ENCODE measurements around the gene VSTM2B. TPM values are rescaled to one million over a fixed set of nuclear protein-coding genes. Genes with fewer than 3 reads are reported as not detected.

Gene VSTM2B
- total and polyA plus RNA-seq, 2 of the 13 experiments (the other 11 are each of a cell fraction or from before 2014, with no cell fraction given) = not detected

DNA sequence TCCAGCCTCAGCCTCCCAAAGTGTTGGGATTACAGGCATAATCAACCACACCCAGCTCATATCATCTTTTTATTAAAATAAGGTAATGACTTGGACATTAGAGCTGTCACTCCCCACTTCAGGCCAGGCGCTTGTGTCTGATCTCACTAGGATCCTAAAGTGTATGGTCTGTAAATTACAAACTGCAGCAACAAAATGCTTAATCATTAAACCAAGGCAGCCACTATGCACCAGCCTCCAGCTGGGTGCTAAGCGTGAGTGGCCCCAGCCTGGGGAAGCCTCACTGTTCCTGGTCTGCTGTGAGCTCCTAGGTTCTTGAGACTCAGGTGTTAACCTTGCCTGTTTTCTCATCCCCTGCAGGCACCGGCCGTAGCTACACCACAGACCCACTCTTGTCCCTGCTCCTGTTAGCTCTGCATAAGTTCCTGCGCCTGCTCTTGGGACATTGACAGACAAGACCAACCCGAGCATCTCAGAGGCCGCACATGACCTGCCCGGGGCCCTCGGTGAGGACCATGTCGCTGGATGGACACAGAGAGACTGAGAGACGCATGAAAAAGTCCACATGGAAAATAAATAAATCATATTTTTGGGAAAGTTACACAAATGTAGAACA lies 37.8 kb downstream of the VSTM2B start:
- no TSS peak for BruUV-seq (replicated peaks)
- no peak overlapping the region for H3K4me3 ChIP-seq (replicated peaks in 1 of 3; ENCODE audit: insufficient read depth in 1 of 3, low read depth in 2 of 3, low read length in 3 of 3)
- H3K9me3 ChIP-seq (ENCODE audit: low read length) = peaks cover 9% of the 10 kb centered on the region; the same call in 1 of the 2 replicates
- no peaks in the 10 kb centered on the region for H3K79me2 ChIP-seq (ENCODE audit: insufficient read depth, low read length)
- TF ChIP-seq NFE2L1 (CRISPR knock-in tag; IDR thresholded peaks at IDR 0.05; ENCODE audit: borderline replicate concordance) (no peak), ZNF607 (CRISPR knock-in tag; IDR thresholded peaks at IDR 0.05; ENCODE audit: borderline replicate concordance) (no peak), RAD51 (IDR thresholded peaks at IDR 0.05; ENCODE audit: borderline replicate concordance) (no peak), TRIM24 (CRISPR knock-in tag; IDR thresholded peaks at IDR 0.05) (no peak), FOXM1 (CRISPR knock-in tag; IDR thresholded peaks at IDR 0.05) (no peak)
- TF ChIP-seq, protein P1, sequence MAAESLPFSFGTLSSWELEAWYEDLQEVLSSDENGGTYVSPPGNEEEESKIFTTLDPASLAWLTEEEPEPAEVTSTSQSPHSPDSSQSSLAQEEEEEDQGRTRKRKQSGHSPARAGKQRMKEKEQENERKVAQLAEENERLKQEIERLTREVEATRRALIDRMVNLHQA (CRISPR knock-in tag; IDR thresholded peaks at IDR 0.05) = no peak
- TF ChIP-seq, protein P2, sequence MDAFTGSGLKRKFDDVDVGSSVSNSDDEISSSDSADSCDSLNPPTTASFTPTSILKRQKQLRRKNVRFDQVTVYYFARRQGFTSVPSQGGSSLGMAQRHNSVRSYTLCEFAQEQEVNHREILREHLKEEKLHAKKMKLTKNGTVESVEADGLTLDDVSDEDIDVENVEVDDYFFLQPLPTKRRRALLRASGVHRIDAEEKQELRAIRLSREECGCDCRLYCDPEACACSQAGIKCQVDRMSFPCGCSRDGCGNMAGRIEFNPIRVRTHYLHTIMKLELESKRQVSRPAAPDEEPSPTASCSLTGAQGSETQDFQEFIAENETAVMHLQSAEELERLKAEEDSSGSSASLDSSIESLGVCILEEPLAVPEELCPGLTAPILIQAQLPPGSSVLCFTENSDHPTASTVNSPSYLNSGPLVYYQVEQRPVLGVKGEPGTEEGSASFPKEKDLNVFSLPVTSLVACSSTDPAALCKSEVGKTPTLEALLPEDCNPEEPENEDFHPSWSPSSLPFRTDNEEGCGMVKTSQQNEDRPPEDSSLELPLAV (CRISPR knock-in tag; conservative IDR thresholded peaks at IDR 0.05; ENCODE audit: low read depth) = no peak
- TF ChIP-seq, protein P3, sequence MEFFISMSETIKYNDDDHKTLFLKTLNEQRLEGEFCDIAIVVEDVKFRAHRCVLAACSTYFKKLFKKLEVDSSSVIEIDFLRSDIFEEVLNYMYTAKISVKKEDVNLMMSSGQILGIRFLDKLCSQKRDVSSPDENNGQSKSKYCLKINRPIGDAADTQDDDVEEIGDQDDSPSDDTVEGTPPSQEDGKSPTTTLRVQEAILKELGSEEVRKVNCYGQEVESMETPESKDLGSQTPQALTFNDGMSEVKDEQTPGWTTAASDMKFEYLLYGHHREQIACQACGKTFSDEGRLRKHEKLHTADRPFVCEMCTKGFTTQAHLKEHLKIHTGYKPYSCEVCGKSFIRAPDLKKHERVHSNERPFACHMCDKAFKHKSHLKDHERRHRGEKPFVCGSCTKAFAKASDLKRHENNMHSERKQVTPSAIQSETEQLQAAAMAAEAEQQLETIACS (CRISPR knock-in tag; IDR thresholded peaks at IDR 0.05) = no peak
- no peaks in the 10 kb centered on the region for H3K36me3 ChIP-seq (replicated peaks in 1 of 2; ENCODE audit: control insufficient read depth in 1 of 2, insufficient read depth in 2 of 2, low read length in 2 of 2)
- ChIA-PET CTCF (ENCODE audit: low intra/inter-chr PET ratio, low total read pairs) (no interaction called here), POLR2A (interaction anchor here (1.4 kb wide), 1 partner anchor 43 kb away, joined by 4 read pairs; the partner anchor contains the start of gene POP4)
- no peaks in the 10 kb centered on the region for H3K4me1 ChIP-seq (ENCODE audit: insufficient read depth, low read length)
- H3K27ac ChIP-seq (ENCODE audit: extremely low read length, insufficient read depth, low read length) = no peak overlapping the region
- H3K4me2 ChIP-seq (ENCODE audit: low read depth, low read length) = no peak overlapping the region
- in situ Hi-C loops (cut with HindIII; ENCODE audit: extremely low pct_ligation_motif_present, low pct_unique_long_range_greater_than_20kb) = no loop called here
- H3K27me3 ChIP-seq (ENCODE audit: control insufficient read depth in 1 of 2, insufficient read depth in 2 of 2, low read length in 2 of 2) = peaks cover 1 to 4% of the 10 kb centered on the region in 2 experiments; a peak in 1 of 5 replicates
- H2AFZ ChIP-seq (ENCODE audit: low read length) = no peak overlapping the region
- DNase-seq (ENCODE audit: low spot score) (no peak), ATAC-seq (peak; percentile 47; the same call in 2 of the 3 replicates), FAIRE-seq (no peak)
- no peaks in the 10 kb centered on the region for H4K20me1 ChIP-seq (ENCODE audit: insufficient read depth, low read length)
- WGBS (ENCODE audit: low lambda C conversion rate) = 38% methylated on average over 10 of the region's 11 CpGs
- intact Hi-C loops (cut with micrococcal nuclease; ENCODE audit: unreplicated experiment) = no loop called here
- H3K9ac ChIP-seq (ENCODE audit: insufficient read depth, low read depth, low read length) = no peak overlapping the region
